Measurements from ENCODE around the gene RAC3. TPM values are rescaled to one million over a fixed set of nuclear protein-coding genes. Genes with fewer than 3 reads are reported as not detected.

RAC3 gene
- total RNA-seq, 2 donors from 2014 or later = 0.93 to 2.6 TPM

- no peak for TF ChIP-seq CTCF (IDR thresholded peaks at IDR 0.05)
- no peak for DNase-seq (ENCODE audit: low spot score)
These were observed 50.5 kb downstream of the RAC3 start for GRCh38 chr17:82081966-82082365.

GRCh38 chr17:82082456-82082855, 51.0 kb downstream of the RAC3 start:
- Histone ChIP-seq H3K4me3 (no peak overlapping the region), H3K27me3 (no peaks in the 10 kb centered on the region), H3K27ac (no peak overlapping the region), H3K9me3 (no peaks in the 10 kb centered on the region), H3K36me3 (peaks cover 81% of the 10 kb centered on the region), H3K4me1 (no peaks in the 10 kb centered on the region)
- TF ChIP-seq CTCF (IDR thresholded peaks at IDR 0.05) = no peak
- no peak for DNase-seq (ENCODE audit: low spot score)

More at GRCh38 chr17:82081966-82082365, 50.5 kb downstream of the RAC3 start:
- no peak overlapping the region for H3K4me3 ChIP-seq
- H3K9me3 ChIP-seq = no peaks in the 10 kb centered on the region
- no peak overlapping the region for H3K27ac ChIP-seq
- peaks cover 76% of the 10 kb centered on the region for H3K36me3 ChIP-seq
- no peaks in the 10 kb centered on the region for H3K27me3 ChIP-seq
- H3K4me1 ChIP-seq = no peaks in the 10 kb centered on the region

- no peaks in the 10 kb centered on the region for H3K9me3 ChIP-seq
- no peak overlapping the region for H3K27ac ChIP-seq
- peaks cover 87% of the 10 kb centered on the region for H3K36me3 ChIP-seq
- H3K27me3 ChIP-seq = no peaks in the 10 kb centered on the region
- H3K4me1 ChIP-seq = no peaks in the 10 kb centered on the region
- no peak for DNase-seq (ENCODE audit: low spot score)
- no peak for TF ChIP-seq CTCF (IDR thresholded peaks at IDR 0.05)
- no peak overlapping the region for H3K4me3 ChIP-seq
These were observed 51.5 kb downstream of the RAC3 start for GRCh38 chr17:82083009-82083408.

Other genes with a start within 250 kb of the RAC3 start
- not detected for gene GCGR, start 227.5 kb upstream of the RAC3 start, total RNA-seq
- gene MCRIP1, start 198.4 kb upstream of the RAC3 start, total RNA-seq = 100 to 1,000 TPM in 1 of 2 donors, 10 to 100 TPM in 1; 91.3 to 108 TPM
- gene PPP1R27, start 196.6 kb upstream of the RAC3 start, total RNA-seq = not detected
- gene P4HB, start 171.1 kb upstream of the RAC3 start, total RNA-seq = 100 to 1,000 TPM; 321 to 426 TPM
- 100 to 1,000 TPM in 1 of 2 donors, 10 to 100 TPM in 1; 59.4 to 145 TPM for gene ARHGDIA, start 160.3 kb upstream of the RAC3 start, total RNA-seq
- 10 to 100 TPM; 24.3 to 35.9 TPM for gene ALYREF, start 140.1 kb upstream of the RAC3 start, total RNA-seq
- 100 to 1,000 TPM; 126 to 229 TPM for gene ANAPC11, start 140.0 kb upstream of the RAC3 start, total RNA-seq
- 1 to 10 TPM in 1 of 2 donors, not detected in 1; 1.7 TPM for gene NPB, start 129.4 kb upstream of the RAC3 start, total RNA-seq
- 10 to 100 TPM; 23.3 to 26.1 TPM for gene PCYT2, start 120.3 kb upstream of the RAC3 start, total RNA-seq
- 1 to 10 TPM; 2.8 to 4.9 TPM for gene SIRT7, start 113.5 kb upstream of the RAC3 start, total RNA-seq
- 10 to 100 TPM; 21.8 to 26.5 TPM for gene MAFG, start 103.9 kb upstream of the RAC3 start, total RNA-seq
- gene PYCR1, start 94.4 kb upstream of the RAC3 start, total RNA-seq = 10 to 100 TPM in 1 of 2 donors, 1 to 10 TPM in 1; 8.3 to 10.2 TPM
- gene MYADML2, start 84.4 kb upstream of the RAC3 start, total RNA-seq = 1 to 10 TPM in 1 of 2 donors, under 1 TPM in 1; 0.55 to 1.4 TPM
- gene NOTUM, start 70.5 kb upstream of the RAC3 start, total RNA-seq = under 1 TPM in 1 of 2 donors, not detected in 1; 0.35 TPM
- 10 to 100 TPM; 14.1 to 18.8 TPM for gene ASPSCR1, start 54.0 kb upstream of the RAC3 start, total RNA-seq
- 10 to 100 TPM; 36.5 to 47.6 TPM for gene CENPX, start 8.8 kb upstream of the RAC3 start, total RNA-seq
- gene LRRC45, start 8.4 kb upstream of the RAC3 start, total RNA-seq = 1 to 10 TPM; 4.7 to 4.9 TPM
- 100 to 1,000 TPM; 169 to 213 TPM for gene DCXR, start 6.0 kb downstream of the RAC3 start, total RNA-seq
- 10 to 100 TPM; 21.4 to 25.3 TPM for gene RFNG, start 20.1 kb downstream of the RAC3 start, total RNA-seq
- 10 to 100 TPM; 79.5 to 90.8 TPM for gene GPS1, start 20.2 kb downstream of the RAC3 start, total RNA-seq
- 10 to 100 TPM; 33.3 to 45.7 TPM for gene DUS1L, start 34.1 kb downstream of the RAC3 start, total RNA-seq
- gene FASN, start 66.6 kb downstream of the RAC3 start, total RNA-seq = 10 to 100 TPM; 13.8 to 46.4 TPM
- gene CCDC57, start 181.2 kb downstream of the RAC3 start, total RNA-seq = 1 to 10 TPM; 5.1 to 7.4 TPM
- gene SLC16A3, start 197.4 kb downstream of the RAC3 start, total RNA-seq = 10 to 100 TPM in 1 of 2 donors, 1 to 10 TPM in 1; 5.0 to 19.5 TPM
- gene CSNK1D, start 242.0 kb downstream of the RAC3 start, total RNA-seq = 10 to 100 TPM; 31.3 to 32.9 TPM

Data from right atrium auricular region (tissue), 2 donors.